ENCODE data around the gene SPRR1B. TPM values are rescaled to one million over a fixed set of nuclear protein-coding genes. Genes with fewer than 3 reads are reported as not detected.

The SPRR1B gene
- total and polyA plus RNA-seq, 9 of the 15 experiments (the other 6 are each of a cell fraction or from before 2014, with no cell fraction given), result not detected

- no peak for TF ChIP-seq ZNF717 (CRISPR knock-in tag; IDR thresholded peaks at IDR 0.05)
- no peak for TF ChIP-seq SRSF3 (IDR thresholded peaks at IDR 0.05; ENCODE audit: insufficient read depth, low read length)
- no peak for TF ChIP-seq ZNF740 (CRISPR knock-in tag; IDR thresholded peaks at IDR 0.05)
- TF ChIP-seq ZNF740 (tag; IDR thresholded peaks at IDR 0.05), result no peak
- TF ChIP-seq CXXC5 (CRISPR knock-in tag; IDR thresholded peaks at IDR 0.05), result peak; percentile 82
- no peak for TF ChIP-seq FOXA3 (CRISPR knock-in tag; conservative IDR thresholded peaks at IDR 0.05 in 1 of 2, IDR thresholded peaks at IDR 0.05 in 1 of 2)
- 0 out of 4 replicates have a peak, but pooled peaks of 1 of the 2 experiments have one; percentile 42 for TF ChIP-seq ZNF639 (CRISPR knock-in tag; conservative IDR thresholded peaks at IDR 0.05 in 1 of 2, IDR thresholded peaks at IDR 0.05 in 1 of 2)
- TF ChIP-seq ESRRA (IDR thresholded peaks at IDR 0.05; ENCODE audit: borderline replicate concordance, low read depth), result peak; percentile 57; the same call in 1 of the 2 replicates
- TF ChIP-seq C11orf30 (IDR thresholded peaks at IDR 0.05; ENCODE audit: low read depth), result no peak; the same call in 1 of the 2 replicates
- TF ChIP-seq ZNF707 (CRISPR knock-in tag; conservative IDR thresholded peaks at IDR 0.05), result no peak
- no peak for TF ChIP-seq ZFP1 (CRISPR knock-in tag; IDR thresholded peaks at IDR 0.05)
- no peak for TF ChIP-seq ZNF507 (tag; conservative IDR thresholded peaks at IDR 0.05)
- TF ChIP-seq HNRNPH1 (optimal IDR thresholded peaks at IDR 0.05; ENCODE audit: low read depth, low read length), result no peak
- no peak for TF ChIP-seq OTX1 (CRISPR knock-in tag; IDR thresholded peaks at IDR 0.05)
- no peak for TF ChIP-seq SNRNP70 (optimal IDR thresholded peaks at IDR 0.05; ENCODE audit: low read depth, low read length)
- TF ChIP-seq ZNF785 (CRISPR knock-in tag; IDR thresholded peaks at IDR 0.05), result no peak
- no peak for TF ChIP-seq ZSCAN29 (IDR thresholded peaks at IDR 0.05)
- peak; percentile 97 for TF ChIP-seq JUND (IDR thresholded peaks at IDR 0.05; ENCODE audit: borderline replicate concordance, low read depth, low read length)
- peak; percentile 94; the same call in 2 of the 3 replicates for TF ChIP-seq JUND (tag; IDR thresholded peaks at IDR 0.05; ENCODE audit: borderline replicate concordance, low read depth, low read length)
- TF ChIP-seq CTCFL (IDR thresholded peaks at IDR 0.05; ENCODE audit: borderline replicate concordance, insufficient read depth, low read depth, low read length, poor library complexity, severe bottlenecking), result no peak
- no peak for TF ChIP-seq ZNF586 (CRISPR knock-in tag; conservative IDR thresholded peaks at IDR 0.05)
These were observed 28.1 kb downstream of the SPRR1B start (continued) for GRCh38 chr1:153058826-153059784.
